Body of pancreas (tissue), 4 donors: ENCODE results near the gene PCGF1. TPM values are rescaled to one million over a fixed set of nuclear protein-coding genes. Genes with fewer than 3 reads are reported as not detected.
A peak's percentile ranks its signal among the peaks of the same experiment; 100 is the strongest.

Experiments
- ATAC-seq: fragments of 150-250 bp; one replicate; pipeline ENCODE4 v1.9.1; 2016
- DNase-seq, 4 donors: peaks; one replicate each; pipeline ENCODE4 v3.0.0-alpha.2; 2019
- H3K27ac ChIP-seq, 4 donors: fragments of 200-600 bp; sonication (generic); 1 replicate in 3 of 4; 2 replicates in 1 of 4; pipeline versions ENCODE4 v1.5.1 to v1.6.1; 2016 to 2019; ENCODE audit warnings: mild to moderate bottlenecking in 1 of 4, mixed read lengths in 1 of 4, moderate library complexity in 1 of 4
- H3K27me3 ChIP-seq, 2 donors: fragments of 200-600 bp; sonication (generic); one replicate each; pipeline ENCODE4 v1.6.0; 2016; ENCODE audit warnings: mild to moderate bottlenecking in 1 of 2
- H3K36me3 ChIP-seq, 2 donors: fragments of 200-600 bp; sonication (generic); replicated peaks in 1 of 2; 2 replicates each; pipeline ENCODE4 v1.5.1; 2016; ENCODE audit warnings: low read depth in 2 of 2; ENCODE audit not compliant: insufficient read depth in 1 of 2
- H3K4me1 ChIP-seq: fragments of 200-600 bp; sonication (generic); one replicate; pipeline ENCODE4 v1.6.0; 2016
- H3K4me3 ChIP-seq, 2 donors: fragments of 200-600 bp; sonication (generic); 1 replicate in 1 of 2; 2 replicates in 1 of 2; pipeline ENCODE4 v1.5.1; 2016 to 2019
- H3K9me3 ChIP-seq, 3 donors: fragments of 200-600 bp; sonication (generic); 1 replicate in 2 of 3; 2 replicates in 1 of 3; pipeline ENCODE4 v1.5.1; 2016
- POLR2A ChIP-seq, 3 donors: fragments of 450-650 bp; IDR thresholded peaks; one replicate each; pipeline ENCODE4 v1.6.1; 2016; ENCODE audit warnings: antibody characterized with exemption in 3 of 3, mild to moderate bottlenecking in 2 of 3
- WGBS, 2 donors: methylation state at CpG; one replicate each; pipeline ENCODE4 v1.1.5; 2017; 5-methylcytosine and 5-hydroxymethylcytosine counted together
- intact Hi-C: fragments of 100-400 bp; cut with DNase I; formaldehyde crosslinking; loops from one replicate; pipeline ENCODE4 v1.15.1; 2023
- total RNA-seq, 2 donors: library from RNA; depleted of rRNA; stranded (reverse); fragments of >200 nt; gene quantifications; one replicate each; pipeline ENCODE4 v1.1.0, GENCODE V29; 2016
- TF ChIP-seq, protein P1 (sequence below), 7 experiments: fragments of 450-650 bp in 4 of 7; fragments of 200-600 bp in 3 of 7; sonication (generic) in 3 of 7; IDR thresholded peaks; one replicate each; pipeline ENCODE4 v1.5.1; 2016 to 2019; ENCODE audit warnings: antibody characterized with exemption in 7 of 7

Gene PCGF1
- total RNA-seq, 2 donors from 2014 or later, result 16.5 to 22.3 TPM

DNA sequence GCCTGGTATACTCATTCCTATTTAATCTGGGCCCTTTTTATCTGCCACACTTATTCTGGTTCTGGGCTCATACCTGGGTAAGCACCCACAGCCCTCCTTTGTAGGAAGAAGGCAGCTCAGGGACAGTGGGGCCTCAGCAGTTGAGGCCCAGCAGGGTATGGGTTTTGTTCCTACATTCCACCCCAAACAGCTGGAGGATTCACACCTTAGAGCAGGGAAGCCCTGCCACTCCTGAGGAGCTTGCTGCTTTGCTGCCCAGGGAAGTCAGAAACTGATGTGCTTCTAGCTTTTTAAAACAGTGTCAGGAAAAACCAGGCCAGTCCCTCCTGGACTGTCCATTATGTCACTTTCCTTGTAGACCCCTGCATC, 6.9 kb downstream of the PCGF1 start:
- ATAC-seq (no peak), DNase-seq (no peak)
- no peak for TF ChIP-seq POLR2A (IDR thresholded peaks at IDR 0.05)
- TF ChIP-seq, protein P1, sequence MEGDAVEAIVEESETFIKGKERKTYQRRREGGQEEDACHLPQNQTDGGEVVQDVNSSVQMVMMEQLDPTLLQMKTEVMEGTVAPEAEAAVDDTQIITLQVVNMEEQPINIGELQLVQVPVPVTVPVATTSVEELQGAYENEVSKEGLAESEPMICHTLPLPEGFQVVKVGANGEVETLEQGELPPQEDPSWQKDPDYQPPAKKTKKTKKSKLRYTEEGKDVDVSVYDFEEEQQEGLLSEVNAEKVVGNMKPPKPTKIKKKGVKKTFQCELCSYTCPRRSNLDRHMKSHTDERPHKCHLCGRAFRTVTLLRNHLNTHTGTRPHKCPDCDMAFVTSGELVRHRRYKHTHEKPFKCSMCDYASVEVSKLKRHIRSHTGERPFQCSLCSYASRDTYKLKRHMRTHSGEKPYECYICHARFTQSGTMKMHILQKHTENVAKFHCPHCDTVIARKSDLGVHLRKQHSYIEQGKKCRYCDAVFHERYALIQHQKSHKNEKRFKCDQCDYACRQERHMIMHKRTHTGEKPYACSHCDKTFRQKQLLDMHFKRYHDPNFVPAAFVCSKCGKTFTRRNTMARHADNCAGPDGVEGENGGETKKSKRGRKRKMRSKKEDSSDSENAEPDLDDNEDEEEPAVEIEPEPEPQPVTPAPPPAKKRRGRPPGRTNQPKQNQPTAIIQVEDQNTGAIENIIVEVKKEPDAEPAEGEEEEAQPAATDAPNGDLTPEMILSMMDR (IDR thresholded peaks at IDR 0.05), result no peak
- intact Hi-C loops, result no loop called here
- Histone ChIP-seq H3K36me3 (no peaks in the 10 kb centered on the region), H3K27me3 (peaks cover 0 to 5% of the 10 kb centered on the region in 2 donors), H3K27ac (no peak overlapping the region), H3K9me3 (no peaks in the 10 kb centered on the region), H3K4me3 (no peak overlapping the region), H3K4me1 (peaks cover 60% of the 10 kb centered on the region)

DNA sequence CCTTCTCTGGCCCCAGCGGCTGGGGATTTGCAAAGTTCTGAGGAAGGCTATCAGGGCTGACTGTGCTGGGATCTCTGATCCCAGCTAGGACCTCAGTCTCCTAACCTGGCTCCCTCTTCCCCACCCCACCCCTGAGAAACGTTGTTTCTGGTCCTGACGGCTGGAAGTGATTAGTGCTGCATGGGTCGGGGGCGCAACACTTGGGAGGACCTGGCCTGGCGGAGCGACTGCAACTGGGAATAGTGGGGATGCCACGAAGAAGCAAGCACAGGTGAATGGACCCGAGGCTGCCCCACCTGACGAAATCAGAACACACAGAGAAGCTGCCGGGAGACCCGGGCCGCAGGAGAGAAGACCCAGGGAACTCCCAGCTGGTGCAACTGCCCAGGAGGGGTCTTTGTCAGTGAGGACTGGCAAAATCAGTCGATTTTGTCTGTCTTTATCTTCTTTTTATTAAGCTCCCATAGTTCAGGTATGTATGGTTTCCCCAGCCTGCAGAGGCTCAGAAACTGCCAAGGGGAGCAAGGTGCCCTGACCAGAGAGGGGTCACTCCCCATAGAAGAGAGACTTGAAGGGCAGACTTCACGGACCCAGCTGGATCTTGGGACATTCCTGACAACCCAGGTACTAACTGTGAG, 7.4 kb downstream of the PCGF1 start:
- DNase-seq (no peak), ATAC-seq (no peak)
- H3K9me3 ChIP-seq, result no peaks in the 10 kb centered on the region
- H3K4me3 ChIP-seq, result no peak overlapping the region
- TF ChIP-seq POLR2A (IDR thresholded peaks at IDR 0.05), result no peak
- TF ChIP-seq, protein P1 (IDR thresholded peaks at IDR 0.05), result no peak
- peaks cover 55% of the 10 kb centered on the region for H3K4me1 ChIP-seq
- intact Hi-C loops, result no loop called here
- 66 to 73% methylated on average over 13 to 15 of the region's 15 CpGs for WGBS, 2 donors
- H3K36me3 ChIP-seq, result no peaks in the 10 kb centered on the region
- no peak overlapping the region for H3K27ac ChIP-seq
- peaks cover 0 to 5% of the 10 kb centered on the region in 2 donors for H3K27me3 ChIP-seq

- DNase-seq (no peak), ATAC-seq (no peak)
- Histone ChIP-seq H3K9me3 (no peaks in the 10 kb centered on the region), H3K27ac (no peak within 1 kb of the TSS), H3K27me3 (peaks cover 0 to 5% of the 10 kb centered on the region in 2 donors), H3K4me1 (peaks cover 52% of the 10 kb centered on the region), H3K36me3 (no peaks in the 10 kb centered on the region), H3K4me3 (no peak within 1 kb of the TSS)
- no peak for TF ChIP-seq POLR2A (IDR thresholded peaks at IDR 0.05)
- TF ChIP-seq, protein P1 (IDR thresholded peaks at IDR 0.05), result no peak
- 19 to 27% methylated on average over 3 to 54 of the region's 65 CpGs for WGBS, 2 donors
- intact Hi-C loops, result no loop called here
Observed at GRCh38 chr2:74499267-74499939, 8.1 kb downstream of the PCGF1 start, which contains the start of gene LBX2. TSS of gene LBX2 (minus strand) at chr2:74499603. CDS start at chr2:74499537, 66 bp downstream.

DNA sequence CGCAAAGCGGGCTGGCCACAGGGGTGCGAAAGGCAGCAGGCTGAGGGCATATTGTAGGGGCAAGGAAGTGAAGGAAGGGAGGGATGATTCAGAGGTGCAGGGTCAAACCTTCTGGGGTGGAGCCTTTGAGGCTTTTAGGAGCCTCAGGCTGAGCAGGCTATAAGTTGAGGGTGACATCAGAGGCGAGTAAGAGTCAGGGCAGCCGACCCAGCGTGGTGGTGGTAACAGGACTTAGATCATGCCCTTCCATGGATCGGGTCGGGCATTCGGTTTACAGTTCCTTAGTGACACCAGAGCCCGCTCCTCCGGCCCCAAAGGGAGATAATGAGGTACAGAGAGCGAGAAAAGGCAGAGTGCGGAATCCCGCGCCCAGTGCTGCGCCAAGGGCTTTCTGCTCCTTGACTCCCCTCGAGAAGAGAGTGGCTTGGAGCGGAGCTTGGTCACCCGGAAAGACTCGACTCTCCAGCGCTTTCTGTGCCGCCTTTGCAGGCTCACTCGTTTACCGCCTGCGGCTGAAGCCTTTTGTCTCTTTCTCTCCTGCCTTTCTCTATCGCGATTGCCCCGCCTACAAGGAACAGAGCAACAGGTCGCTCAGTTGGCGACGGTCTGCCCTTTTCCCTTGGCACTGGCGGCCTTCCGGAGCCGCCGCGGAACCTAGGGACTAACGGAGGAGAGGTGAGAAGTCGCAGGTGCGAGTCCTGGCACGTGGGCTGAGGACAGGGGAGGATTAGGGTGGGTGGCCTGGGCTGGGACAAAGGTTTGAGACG, 8.8 kb downstream of the PCGF1 start:
- WGBS, 2 donors, result 5 to 7% methylated on average over 39 to 41 of the region's 41 CpGs
- peaks cover 45% of the 10 kb centered on the region for H3K4me1 ChIP-seq
- H3K27me3 ChIP-seq, result peaks cover 0 to 5% of the 10 kb centered on the region in 2 donors
- ATAC-seq, result no peak
- H3K9me3 ChIP-seq, result no peaks in the 10 kb centered on the region
- no peak overlapping the region for H3K27ac ChIP-seq
- peak overlapping the region in 1 of 2 donors; percentile 8 for H3K4me3 ChIP-seq
- DNase-seq, result no peak
- H3K36me3 ChIP-seq, result no peaks in the 10 kb centered on the region
- intact Hi-C loops, result no loop called here
- no peak for TF ChIP-seq POLR2A (IDR thresholded peaks at IDR 0.05)
- TF ChIP-seq, protein P1 (IDR thresholded peaks at IDR 0.05), result no peak
